Small intestine (tissue), 16 donors: ENCODE results near the gene LEFTY1. TPM values are rescaled to one million over a fixed set of nuclear protein-coding genes. Genes with fewer than 3 reads are reported as not detected.
"Not testable (repeated sequence)": the region's sequence is repeated elsewhere in the genome, so short reads cannot be mapped to it uniquely, and the experiment has no call there.

Experiments used
- DNase-seq, 2 donors: peaks; one replicate each; pipeline versions ENCODE4 v3.0.0 to v3.0.0-alpha.2; 2013
- FAIRE-seq: peaks from 2 replicates; lab custom pipeline; 2012; peaks lifted over from hg19 to GRCh38; lab: Jason Lieb, UNC
- H3K27ac ChIP-seq, 3 donors: one replicate each; pipeline ENCODE4 v1.5.1; 2013; ENCODE audit warnings: low read length in 2 of 3, mild to moderate bottlenecking in 2 of 3, control low read depth in 1 of 3, inconsistent platforms in 1 of 3, low read depth in 1 of 3, moderate library complexity in 1 of 3
- H3K27me3 ChIP-seq, 3 donors: one replicate each; pipeline ENCODE4 v1.6.1; 2013; ENCODE audit warnings: low read length in 3 of 3, inconsistent platforms in 1 of 3; ENCODE audit not compliant: control insufficient read depth in 3 of 3, insufficient read depth in 3 of 3
- H3K36me3 ChIP-seq, 3 donors: one replicate each; pipeline ENCODE4 v1.6.1; 2013; ENCODE audit warnings: low read length in 3 of 3, inconsistent platforms in 1 of 3, low read depth in 1 of 3, mild to moderate bottlenecking in 1 of 3, moderate library complexity in 1 of 3; ENCODE audit not compliant: control insufficient read depth in 3 of 3, insufficient read depth in 2 of 3
- H3K4me1 ChIP-seq, 3 donors: one replicate each; pipeline ENCODE4 v1.6.1; 2013; ENCODE audit warnings: low read length in 2 of 3, inconsistent platforms in 1 of 3, low read depth in 1 of 3, mild to moderate bottlenecking in 1 of 3, moderate library complexity in 1 of 3; ENCODE audit not compliant: control insufficient read depth in 3 of 3, insufficient read depth in 2 of 3
- H3K4me3 ChIP-seq, 3 donors: one replicate each; pipeline ENCODE4 v1.5.1; 2013; ENCODE audit warnings: low read length in 3 of 3, control low read depth in 1 of 3, inconsistent platforms in 1 of 3, low read depth in 1 of 3, mild to moderate bottlenecking in 1 of 3, moderate library complexity in 1 of 3
- H3K9me3 ChIP-seq, 2 donors: one replicate each; pipeline ENCODE4 v1.6.1; 2013; ENCODE audit warnings: low read depth in 1 of 2, low read length in 1 of 2; ENCODE audit not compliant: control insufficient read depth in 2 of 2, insufficient read depth in 1 of 2
- WGBS, 3 donors: extraction: QIAGEN DNeasy Blood & Tissue Kit; methylation state at CpG; one replicate each; pipeline ENCODE4 v1.1.7; 2013; 5-methylcytosine and 5-hydroxymethylcytosine counted together
- long read RNA-seq, 10 donors: transcript quantifications; one replicate each; lab custom pipeline, GENCODE V29; 2026
- polyA plus RNA-seq, 4 donors: library from polyadenylated mRNA; stranded (reverse) in 3 of 4; unstranded in 1 of 4; fragments of 200-250 nt in 3 of 4; fragments of 120-200 nt in 1 of 4; gene quantifications; one replicate each; pipeline versions ENCODE4 v1.2.1 to v1.2.3, GENCODE V29; 2013
- donor health status: healthy with polysubstance abuse.
- donor health status: control.
- donor health status: control.
- donor health status: Bipolar disorder and iron deficiency.
- donor health status: healthy.

The LEFTY1 gene, protein sequence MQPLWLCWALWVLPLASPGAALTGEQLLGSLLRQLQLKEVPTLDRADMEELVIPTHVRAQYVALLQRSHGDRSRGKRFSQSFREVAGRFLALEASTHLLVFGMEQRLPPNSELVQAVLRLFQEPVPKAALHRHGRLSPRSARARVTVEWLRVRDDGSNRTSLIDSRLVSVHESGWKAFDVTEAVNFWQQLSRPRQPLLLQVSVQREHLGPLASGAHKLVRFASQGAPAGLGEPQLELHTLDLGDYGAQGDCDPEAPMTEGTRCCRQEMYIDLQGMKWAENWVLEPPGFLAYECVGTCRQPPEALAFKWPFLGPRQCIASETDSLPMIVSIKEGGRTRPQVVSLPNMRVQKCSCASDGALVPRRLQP
- polyA plus RNA-seq: under 1 TPM in 2 of 4 donors, not detected in 2; 0.19 to 0.58 TPM
- long read RNA-seq, donor 1: 0 reads
- long read RNA-seq, donor 2: 0 reads
- long read RNA-seq, donor 3: 0 reads
- long read RNA-seq, donor 4: 0 reads
- long read RNA-seq, donor 5: 0 reads
- long read RNA-seq, donor 6: 0 reads
- long read RNA-seq, donor 7: 0 reads
- long read RNA-seq, donor 8: 0 reads
- long read RNA-seq, donor 9: 0 reads
- long read RNA-seq, donor 10, transcript LEFTY1-201 (4 exons, 1,626 nt): major isoform, 9 of 9 reads
- long read RNA-seq, donor 10, partial matches to known transcripts: 0 of 9 reads
- long read RNA-seq, donor 10, other reads (novel, unspliced or antisense): 0 of 9 reads

DNA sequence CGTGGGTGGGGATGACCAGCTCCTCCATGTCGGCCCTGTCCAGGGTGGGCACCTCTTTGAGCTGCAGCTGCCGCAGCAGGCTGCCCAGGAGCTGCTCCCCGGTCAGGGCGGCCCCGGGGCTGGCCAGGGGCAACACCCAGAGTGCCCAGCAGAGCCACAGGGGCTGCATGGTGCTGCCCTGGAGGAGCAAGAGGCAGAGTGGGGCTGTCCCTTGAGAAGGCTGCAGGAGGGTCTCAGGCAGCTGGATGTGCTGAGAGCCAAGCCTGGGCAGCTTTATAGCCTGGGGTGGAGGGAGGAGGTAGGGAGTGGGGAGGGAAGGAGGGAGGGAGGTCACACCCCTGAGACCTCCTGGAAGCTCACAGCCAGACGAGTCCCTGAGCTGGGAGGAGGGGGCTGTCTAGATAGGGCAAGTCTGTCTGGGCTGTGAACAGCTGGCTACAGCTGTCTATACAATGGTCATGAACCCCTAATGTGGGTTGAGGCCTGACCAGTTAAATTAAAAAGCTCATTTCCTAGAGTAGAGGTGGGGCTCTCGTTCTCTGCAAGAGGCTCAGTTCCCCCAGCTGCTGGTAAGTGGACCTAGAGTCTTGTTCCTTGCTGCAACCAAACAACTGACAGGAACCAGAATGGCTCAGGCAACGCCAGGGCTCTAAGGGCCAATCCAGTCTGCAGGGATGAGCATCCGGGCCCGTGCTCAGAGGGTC lies at the start of gene LEFTY1:
Gene LEFTY1 (minus strand): TSS at position 249 of the 704 bp plus-strand sequence. CDS start 80 bp downstream, at position 169.
- no peaks in the 10 kb centered on the region for H3K9me3 ChIP-seq
- FAIRE-seq: no peak
- H3K4me3 ChIP-seq: no peak within 1 kb of the TSS
- WGBS, 3 donors: 66 to 75% (median 72%) methylated on average over 11 of the region's 11 CpGs
- peaks cover 0 to 2% (median 0%) of the 10 kb centered on the region in 3 donors for H3K36me3 ChIP-seq
- H3K27me3 ChIP-seq: no peaks in the 10 kb centered on the region
- H3K27ac ChIP-seq: peak within 1 kb of the TSS in 1 of 3 donors; percentile 37
- peak in 1 of 2 donors; percentile 52 for DNase-seq
- peaks cover 0 to 29% (median 5%) of the 10 kb centered on the region in 3 donors for H3K4me1 ChIP-seq

- Histone ChIP-seq H3K4me1 (peaks cover 0 to 3% (median 0%) of the 10 kb centered on the region in 3 donors), H3K36me3 (no peaks in the 10 kb centered on the region), H3K27me3 (peaks cover 0 to 2% (median 0%) of the 10 kb centered on the region in 3 donors), H3K9me3 (no peaks in the 10 kb centered on the region), H3K4me3 (no peak overlapping the region), H3K27ac (no peak overlapping the region)
- DNase-seq (no peak), FAIRE-seq (no peak)
- 91 to 92% (median 92%) methylated on average over 18 to 21 of the region's 21 CpGs for WGBS, 3 donors
Observed at GRCh38 chr1:225937048-225937968, 48.4 kb upstream of the LEFTY1 start.

- DNase-seq (no peak), FAIRE-seq (no peak)
- Histone ChIP-seq H3K4me1 (peaks cover 0 to 3% (median 0%) of the 10 kb centered on the region in 3 donors), H3K4me3 (no peak overlapping the region), H3K27me3 (peaks cover 0 to 2% (median 0%) of the 10 kb centered on the region in 3 donors), H3K36me3 (no peaks in the 10 kb centered on the region), H3K9me3 (no peaks in the 10 kb centered on the region), H3K27ac (no peak overlapping the region)
- 70 to 83% (median 80%) methylated on average over 3 of the region's 3 CpGs for WGBS, 3 donors
Observed at GRCh38 chr1:225936523-225936922, 47.6 kb upstream of the LEFTY1 start.

DNA sequence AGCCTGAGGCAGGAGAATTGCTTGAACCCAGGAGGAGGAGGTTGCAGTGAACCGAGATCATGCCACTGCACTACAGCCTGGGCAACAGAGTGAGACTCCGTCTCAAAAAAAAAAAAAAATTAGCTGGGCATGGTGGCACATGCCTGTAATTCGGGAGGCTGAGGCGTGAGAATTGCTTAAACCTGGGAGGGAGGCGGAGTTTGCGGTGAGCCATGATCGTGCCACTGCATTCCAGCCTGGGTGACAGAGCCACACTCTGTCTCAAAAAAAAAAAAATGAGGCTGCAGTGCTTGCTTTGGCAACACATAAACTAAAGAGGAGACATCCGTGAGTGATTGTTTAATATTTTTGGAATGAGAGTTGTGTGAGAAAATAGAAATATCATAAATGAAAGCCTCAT lies 47.1 kb upstream of the LEFTY1 start:
- H3K36me3 ChIP-seq, DNase-seq, H3K4me3 ChIP-seq, FAIRE-seq, H3K4me1 ChIP-seq, H3K27ac ChIP-seq, H3K9me3 ChIP-seq, H3K27me3 ChIP-seq: not testable (repeated sequence)
- WGBS, 3 donors: 86 to 88% (median 87%) methylated on average over 8 of the region's 8 CpGs

GRCh38 chr1:225934711-225935110 lies 45.8 kb upstream of the LEFTY1 start:
- H3K36me3 ChIP-seq: no peaks in the 10 kb centered on the region
- FAIRE-seq (no peak), DNase-seq (no peak)
- H3K27me3 ChIP-seq: peaks cover 0 to 2% (median 0%) of the 10 kb centered on the region in 3 donors
- no peaks in the 10 kb centered on the region for H3K9me3 ChIP-seq
- H3K4me3 ChIP-seq: no peak overlapping the region
- H3K4me1 ChIP-seq: no peaks in the 10 kb centered on the region
- no peak overlapping the region for H3K27ac ChIP-seq
- 88 to 93% (median 91%) methylated on average over 5 of the region's 5 CpGs for WGBS, 3 donors

DNA sequence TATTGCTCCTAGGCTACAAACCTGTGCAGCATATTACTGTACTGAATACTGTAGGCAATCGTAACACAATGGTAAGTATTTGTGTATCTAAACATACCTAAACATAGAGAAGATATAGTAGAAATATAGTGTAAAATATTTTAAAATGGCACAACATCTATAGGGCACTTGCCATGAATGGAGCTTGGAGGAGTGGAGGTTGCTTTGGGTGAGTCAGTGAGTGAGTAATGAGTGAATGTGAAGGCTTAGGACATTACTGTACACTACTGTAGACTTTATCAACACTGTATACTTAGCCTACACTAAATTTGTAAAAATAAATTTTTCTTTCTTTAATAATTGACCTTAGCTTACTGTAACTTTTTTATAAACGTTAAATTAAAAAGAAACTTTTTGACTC lies 44.1 kb upstream of the LEFTY1 start:
- Histone ChIP-seq H3K27me3 (no peaks in the 10 kb centered on the region), H3K4me1 (no peaks in the 10 kb centered on the region), H3K36me3 (no peaks in the 10 kb centered on the region), H3K4me3 (no peak overlapping the region), H3K9me3 (no peaks in the 10 kb centered on the region), H3K27ac (no peak overlapping the region)
- 85 to 92% (median 91%) methylated on average over 2 of the region's 2 CpGs for WGBS, 3 donors
- FAIRE-seq: no peak
- no peak for DNase-seq

- no peak for DNase-seq
- Histone ChIP-seq H3K4me3 (no peak overlapping the region), H3K27ac (no peak overlapping the region), H3K4me1 (no peaks in the 10 kb centered on the region), H3K9me3 (no peaks in the 10 kb centered on the region), H3K27me3 (no peaks in the 10 kb centered on the region), H3K36me3 (no peaks in the 10 kb centered on the region)
- FAIRE-seq: no peak
- 64 to 90% (median 66%) methylated on average over 5 of the region's 5 CpGs for whole genome bisulfite sequencing, 3 donors
Observed at GRCh38 chr1:225931270-225932136, 42.6 kb upstream of the LEFTY1 start.
